Measurements from ENCODE around the gene DHX16.

Gene DHX16

GRCh38 chr6:30714263-30714662 lies 41.5 kb upstream of the DHX16 start:
- Histone ChIP-seq H3K4me1 (ENCODE audit: control insufficient read depth, insufficient read depth, low read length) (no peaks in the 10 kb centered on the region), H3K36me3 (ENCODE audit: control insufficient read depth, insufficient read depth, low read length) (peaks cover 19% of the 10 kb centered on the region), H3K9me3 (ENCODE audit: control insufficient read depth, insufficient read depth, low read length) (no peaks in the 10 kb centered on the region), H3K4me3 (ENCODE audit: low read length) (no peak overlapping the region), H3K27ac (ENCODE audit: low read length) (no peak overlapping the region), H3K27me3 (ENCODE audit: control insufficient read depth, insufficient read depth, low read length) (no peaks in the 10 kb centered on the region)
- DNase-seq (ENCODE audit: low read depth, low spot score) = no peak
- WGBS (ENCODE audit: insufficient coverage, insufficient read length) = no CpG with 5 or more reads among the region's 1 CpG

GRCh38 chr6:30712441-30712945 lies 39.7 kb upstream of the DHX16 start:
- no peak for DNase-seq (ENCODE audit: low read depth, low spot score)
- no peaks in the 10 kb centered on the region for H3K4me1 ChIP-seq (ENCODE audit: control insufficient read depth, insufficient read depth, low read length)
- no peak overlapping the region for H3K27ac ChIP-seq (ENCODE audit: low read length)
- WGBS (ENCODE audit: insufficient coverage, insufficient read length) = no CpG with 5 or more reads among the region's 7 CpGs
- peaks cover 24% of the 10 kb centered on the region for H3K36me3 ChIP-seq (ENCODE audit: control insufficient read depth, insufficient read depth, low read length)
- no peaks in the 10 kb centered on the region for H3K9me3 ChIP-seq (ENCODE audit: control insufficient read depth, insufficient read depth, low read length)
- no peak overlapping the region for H3K4me3 ChIP-seq (ENCODE audit: low read length)
- no peaks in the 10 kb centered on the region for H3K27me3 ChIP-seq (ENCODE audit: control insufficient read depth, insufficient read depth, low read length)

- H3K27ac ChIP-seq (ENCODE audit: low read length) = no peak overlapping the region
- peaks cover 28% of the 10 kb centered on the region for H3K36me3 ChIP-seq (ENCODE audit: control insufficient read depth, insufficient read depth, low read length)
- no peaks in the 10 kb centered on the region for H3K9me3 ChIP-seq (ENCODE audit: control insufficient read depth, insufficient read depth, low read length)
- WGBS (ENCODE audit: insufficient coverage, insufficient read length) = no CpG with 5 or more reads among the region's 1 CpG
- H3K4me3 ChIP-seq (ENCODE audit: low read length) = no peak overlapping the region
- no peaks in the 10 kb centered on the region for H3K4me1 ChIP-seq (ENCODE audit: control insufficient read depth, insufficient read depth, low read length)
- H3K27me3 ChIP-seq (ENCODE audit: control insufficient read depth, insufficient read depth, low read length) = no peaks in the 10 kb centered on the region
- no peak for DNase-seq (ENCODE audit: low read depth, low spot score)
These were observed 39.1 kb upstream of the DHX16 start for GRCh38 chr6:30711758-30712380.

GRCh38 chr6:30709101-30709868 lies 36.5 kb upstream of the DHX16 start:
- WGBS (ENCODE audit: insufficient coverage, insufficient read length) = no CpG with 5 or more reads among the region's 2 CpGs
- Histone ChIP-seq H3K27me3 (ENCODE audit: control insufficient read depth, insufficient read depth, low read length) (no peaks in the 10 kb centered on the region), H3K9me3 (ENCODE audit: control insufficient read depth, insufficient read depth, low read length) (no peaks in the 10 kb centered on the region), H3K27ac (ENCODE audit: low read length) (no peak overlapping the region), H3K36me3 (ENCODE audit: control insufficient read depth, insufficient read depth, low read length) (peaks cover 29% of the 10 kb centered on the region), H3K4me1 (ENCODE audit: control insufficient read depth, insufficient read depth, low read length) (no peaks in the 10 kb centered on the region), H3K4me3 (ENCODE audit: low read length) (no peak overlapping the region)
- no peak for DNase-seq (ENCODE audit: low read depth, low spot score)

- no peaks in the 10 kb centered on the region for H3K27me3 ChIP-seq (ENCODE audit: control insufficient read depth, insufficient read depth, low read length)
- H3K9me3 ChIP-seq (ENCODE audit: control insufficient read depth, insufficient read depth, low read length) = no peaks in the 10 kb centered on the region
- H3K36me3 ChIP-seq (ENCODE audit: control insufficient read depth, insufficient read depth, low read length) = peaks cover 37% of the 10 kb centered on the region
- no peaks in the 10 kb centered on the region for H3K4me1 ChIP-seq (ENCODE audit: control insufficient read depth, insufficient read depth, low read length)
- no peak for DNase-seq (ENCODE audit: low read depth, low spot score)
- H3K4me3 ChIP-seq (ENCODE audit: low read length) = no peak overlapping the region
- H3K27ac ChIP-seq (ENCODE audit: low read length) = no peak overlapping the region
- no CpG with 5 or more reads among the region's 6 CpGs for WGBS (ENCODE audit: insufficient coverage, insufficient read length)
These were observed 34.6 kb upstream of the DHX16 start for GRCh38 chr6:30707281-30707850.

- no peaks in the 10 kb centered on the region for H3K9me3 ChIP-seq (ENCODE audit: control insufficient read depth, insufficient read depth, low read length)
- H3K36me3 ChIP-seq (ENCODE audit: control insufficient read depth, insufficient read depth, low read length) = peaks cover 27% of the 10 kb centered on the region; the same call in 1 of the 2 replicates
- DNase-seq (ENCODE audit: low read depth, low spot score) = no peak
- no peak overlapping the region for H3K4me3 ChIP-seq (ENCODE audit: low read length)
- no peaks in the 10 kb centered on the region for H3K27me3 ChIP-seq (ENCODE audit: control insufficient read depth, insufficient read depth, low read length)
- no peaks in the 10 kb centered on the region for H3K4me1 ChIP-seq (ENCODE audit: control insufficient read depth, insufficient read depth, low read length)
- no CpG with 5 or more reads among the region's 4 CpGs for WGBS (ENCODE audit: insufficient coverage, insufficient read length)
- no peak overlapping the region for H3K27ac ChIP-seq (ENCODE audit: low read length)
These were observed 32.8 kb upstream of the DHX16 start for GRCh38 chr6:30705620-30706019.

GRCh38 chr6:30703821-30704220 lies 31.0 kb upstream of the DHX16 start:
- H3K27ac ChIP-seq (ENCODE audit: low read length) = no peak overlapping the region
- no peak for DNase-seq (ENCODE audit: low read depth, low spot score)
- H3K4me3 ChIP-seq (ENCODE audit: low read length) = no peak overlapping the region
- H3K9me3 ChIP-seq (ENCODE audit: control insufficient read depth, insufficient read depth, low read length) = no peaks in the 10 kb centered on the region
- peaks cover 27% of the 10 kb centered on the region; the same call in 1 of the 2 replicates for H3K36me3 ChIP-seq (ENCODE audit: control insufficient read depth, insufficient read depth, low read length)
- no peaks in the 10 kb centered on the region for H3K27me3 ChIP-seq (ENCODE audit: control insufficient read depth, insufficient read depth, low read length)
- no peaks in the 10 kb centered on the region for H3K4me1 ChIP-seq (ENCODE audit: control insufficient read depth, insufficient read depth, low read length)
- no CpG with 5 or more reads among the region's 4 CpGs for WGBS (ENCODE audit: insufficient coverage, insufficient read length)

- no peaks in the 10 kb centered on the region for H3K4me1 ChIP-seq (ENCODE audit: control insufficient read depth, insufficient read depth, low read length)
- H3K36me3 ChIP-seq (ENCODE audit: control insufficient read depth, insufficient read depth, low read length) = peaks cover 25% of the 10 kb centered on the region; the same call in 1 of the 2 replicates
- no peaks in the 10 kb centered on the region for H3K9me3 ChIP-seq (ENCODE audit: control insufficient read depth, insufficient read depth, low read length)
- no peak overlapping the region for H3K4me3 ChIP-seq (ENCODE audit: low read length)
- DNase-seq (ENCODE audit: low read depth, low spot score) = no peak
- H3K27me3 ChIP-seq (ENCODE audit: control insufficient read depth, insufficient read depth, low read length) = no peaks in the 10 kb centered on the region
- no CpG with 5 or more reads among the region's 10 CpGs for WGBS (ENCODE audit: insufficient coverage, insufficient read length)
- no peak overlapping the region for H3K27ac ChIP-seq (ENCODE audit: low read length)
These were observed 30.2 kb upstream of the DHX16 start for GRCh38 chr6:30703011-30703410.

- H3K27me3 ChIP-seq (ENCODE audit: control insufficient read depth, insufficient read depth, low read length) = no peaks in the 10 kb centered on the region
- H3K4me1 ChIP-seq (ENCODE audit: control insufficient read depth, insufficient read depth, low read length) = no peaks in the 10 kb centered on the region
- no peak for DNase-seq (ENCODE audit: low read depth, low spot score)
- no peak overlapping the region for H3K4me3 ChIP-seq (ENCODE audit: low read length)
- H3K27ac ChIP-seq (ENCODE audit: low read length) = no peak overlapping the region
- H3K36me3 ChIP-seq (ENCODE audit: control insufficient read depth, insufficient read depth, low read length) = peaks cover 16% of the 10 kb centered on the region; the same call in 1 of the 2 replicates
- H3K9me3 ChIP-seq (ENCODE audit: control insufficient read depth, insufficient read depth, low read length) = no peaks in the 10 kb centered on the region
- WGBS (ENCODE audit: insufficient coverage, insufficient read length) = no CpG with 5 or more reads among the region's 4 CpGs
These were observed 27.5 kb upstream of the DHX16 start for GRCh38 chr6:30700340-30700739.

- no peak overlapping the region for H3K4me3 ChIP-seq (ENCODE audit: low read length)
- H3K4me1 ChIP-seq (ENCODE audit: control insufficient read depth, insufficient read depth, low read length) = no peaks in the 10 kb centered on the region
- no CpG with 5 or more reads among the region's 5 CpGs for WGBS (ENCODE audit: insufficient coverage, insufficient read length)
- DNase-seq (ENCODE audit: low read depth, low spot score) = no peak
- H3K36me3 ChIP-seq (ENCODE audit: control insufficient read depth, insufficient read depth, low read length) = no peaks in the 10 kb centered on the region; the same call in 1 of the 2 replicates
- H3K27ac ChIP-seq (ENCODE audit: low read length) = no peak overlapping the region
- H3K27me3 ChIP-seq (ENCODE audit: control insufficient read depth, insufficient read depth, low read length) = no peaks in the 10 kb centered on the region
- no peaks in the 10 kb centered on the region for H3K9me3 ChIP-seq (ENCODE audit: control insufficient read depth, insufficient read depth, low read length)
These were observed 23.6 kb upstream of the DHX16 start for GRCh38 chr6:30696432-30696831.

Data from iPS DF 6.9 (cell line).